Measurements from ENCODE around the gene NMU. TPM values are rescaled to one million over a fixed set of nuclear protein-coding genes. Genes with fewer than 3 reads are reported as not detected.

NMU gene
- total and polyA plus RNA-seq, 2 experiments from 2014 or later: 40.2 to 96.3 TPM

- TF ChIP-seq ZNF462 (CRISPR knock-in tag; IDR thresholded peaks at IDR 0.05): no peak
- no peak for TF ChIP-seq JUNB (IDR thresholded peaks at IDR 0.05; ENCODE audit: unreplicated experiment)
- TF ChIP-seq NANOG (IDR thresholded peaks at IDR 0.05; ENCODE audit: borderline replicate concordance): no peak
- TF ChIP-seq REST (IDR thresholded peaks at IDR 0.05; ENCODE audit: unreplicated experiment): no peak
- TF ChIP-seq ZNF114 (CRISPR knock-in tag; IDR thresholded peaks at IDR 0.05): no peak
- no peak for TF ChIP-seq EZH2 (IDR thresholded peaks at IDR 0.05; ENCODE audit: low read depth, unreplicated experiment)
- TF ChIP-seq ZNF331 (CRISPR knock-in tag; IDR thresholded peaks at IDR 0.05; ENCODE audit: low read depth): no peak
These were observed 60.6 kb downstream of the NMU start (continued) for GRCh38 chr4:55575513-55575912.

All from GM23338 (cell line).